ENCODE data around the gene CACNA1G.

- no peak for TF ChIP-seq CTCF (IDR thresholded peaks at IDR 0.05; ENCODE audit: low read depth, low read length, poor library complexity, severe bottlenecking)
- TF ChIP-seq EZH2phosphoT487 (IDR thresholded peaks at IDR 0.05; ENCODE audit: borderline replicate concordance, low read length): no peak
Measured at GRCh38 chr17:50572541-50572940, 12.0 kb downstream of the CACNA1G start.
